HG02759 (cell line): ENCODE results near the gene RPS8.
"Not testable (repeated sequence)": the region's sequence is repeated elsewhere in the genome, so short reads cannot be mapped to it uniquely, and the experiment has no call there.

Experiments used
- ATAC-seq: cut with Tn5 transposase; IDR thresholded peaks from one replicate; pipeline ENCODE4 v1.9.1; 2021; ENCODE audit warnings: mild to moderate bottlenecking, moderate library complexity; ENCODE audit not compliant: unreplicated experiment

RPS8 gene

GRCh38 chr1:44780583-44781121, 5.3 kb downstream of the RPS8 start:
- ATAC-seq = no peak

- no peak for ATAC-seq
These were observed 8.4 kb downstream of the RPS8 start for GRCh38 chr1:44783697-44784093.

- no peak for ATAC-seq
These were observed 9.0 kb downstream of the RPS8 start for GRCh38 chr1:44784094-44785028.

GRCh38 chr1:44785029-44785380, 9.7 kb downstream of the RPS8 start:
- no peak for ATAC-seq

- peak; percentile 7 for ATAC-seq
These were observed 10.3 kb downstream of the RPS8 start for GRCh38 chr1:44785501-44786137.

GRCh38 chr1:44786138-44786840, 10.9 kb downstream of the RPS8 start:
- peak; percentile 52 for ATAC-seq

GRCh38 chr1:44786841-44787426, 11.6 kb downstream of the RPS8 start:
- no peak for ATAC-seq

GRCh38 chr1:44787506-44787905, 12.2 kb downstream of the RPS8 start:
- no peak for ATAC-seq

- no peak for ATAC-seq
These were observed 12.9 kb downstream of the RPS8 start, which contains the start of gene BEST4 for GRCh38 chr1:44788120-44788860. BEST4 (minus strand) TSS chr1:44788170; CDS start chr1:44787705, 465 bp downstream.

GRCh38 chr1:44790968-44791801, 15.8 kb downstream of the RPS8 start:
- ATAC-seq = no peak

- ATAC-seq = no peak
These were observed 17.6 kb downstream of the RPS8 start for GRCh38 chr1:44792736-44793502.

- not testable (repeated sequence) for ATAC-seq
These were observed 22.5 kb downstream of the RPS8 start for GRCh38 chr1:44797886-44798285.

GRCh38 chr1:44798481-44799365, 23.4 kb downstream of the RPS8 start:
- no peak for ATAC-seq

- ATAC-seq = peak; percentile 90
These were observed 24.6 kb downstream of the RPS8 start, which contains the start of gene PLK3 for GRCh38 chr1:44799770-44800584. PLK3 (plus strand) TSS chr1:44800377; CDS start chr1:44800464, 87 bp downstream.

- no peak for ATAC-seq
These were observed 26.4 kb downstream of the RPS8 start for GRCh38 chr1:44801491-44802305.
